OCI-M1 (cell line): Measurements from ENCODE around the gene CLSTN3.
A peak's percentile ranks its signal among the peaks of the same experiment; 100 is the strongest.

Source experiments
- DNase-seq: peaks from one replicate; lab custom pipeline; 2025; lab: John Stamatoyannopoulos, UW

The CLSTN3 gene

GRCh38 chr12:7125632-7126227, 4.4 kb upstream of the CLSTN3 start:
- no peak for DNase-seq

GRCh38 chr12:7127916-7128626, 2.1 kb upstream of the CLSTN3 start:
- DNase-seq, result no peak

GRCh38 chr12:7128681-7129286, 1.4 kb upstream of the CLSTN3 start, which contains the start of gene RBP5:
TSS of gene RBP5 (minus strand) at chr12:7128889. CDS start at chr12:7128775, 114 bp downstream.
- DNase-seq, result no peak

GRCh38 chr12:7129287-7129871, 792 bp upstream of the CLSTN3 start:
- DNase-seq, result no peak

- peak; percentile 61 for DNase-seq
Observed at GRCh38 chr12:7130701-7131501, 730 bp downstream of the CLSTN3 start.

- DNase-seq, result peak; percentile 17
Observed at GRCh38 chr12:7131502-7131866, 1.3 kb downstream of the CLSTN3 start.

- no peak for DNase-seq
Observed at GRCh38 chr12:7134396-7135166, 4.4 kb downstream of the CLSTN3 start.

GRCh38 chr12:7136071-7136470, 5.9 kb downstream of the CLSTN3 start:
- no peak for DNase-seq

GRCh38 chr12:7136676-7137075, 6.5 kb downstream of the CLSTN3 start:
- no peak for DNase-seq

GRCh38 chr12:7137908-7138307, 7.7 kb downstream of the CLSTN3 start:
- no peak for DNase-seq

- DNase-seq, result no peak
Observed at GRCh38 chr12:7139200-7139599, 9.0 kb downstream of the CLSTN3 start.

GRCh38 chr12:7141351-7142005, 11.3 kb downstream of the CLSTN3 start:
- DNase-seq, result no peak

- DNase-seq, result peak; percentile 82
Observed at GRCh38 chr12:7142056-7142644, 12.0 kb downstream of the CLSTN3 start.

- DNase-seq, result no peak
Observed at GRCh38 chr12:7142809-7143465, 12.8 kb downstream of the CLSTN3 start.

- DNase-seq, result no peak
Observed at GRCh38 chr12:7143564-7143963, 13.4 kb downstream of the CLSTN3 start.

GRCh38 chr12:7144414-7145120, 14.4 kb downstream of the CLSTN3 start:
- peak; percentile 65 for DNase-seq

- no peak for DNase-seq
Observed at GRCh38 chr12:7145671-7146070, 15.5 kb downstream of the CLSTN3 start.

GRCh38 chr12:7146228-7146627, 16.1 kb downstream of the CLSTN3 start:
- DNase-seq, result no peak

GRCh38 chr12:7146906-7147305, 16.7 kb downstream of the CLSTN3 start:
- no peak for DNase-seq
